Skin of body (tissue), 2 donors: Measurements from ENCODE around the gene HS3ST3B1. TPM values are rescaled to one million over a fixed set of nuclear protein-coding genes. Genes with fewer than 3 reads are reported as not detected.

Experiments
- DNase-seq: peaks from one replicate; lab custom pipeline; 2025; lab: John Stamatoyannopoulos, UW
- total RNA-seq: library from RNA; depleted of rRNA; stranded (reverse); fragments of >200 nt; gene quantifications from one replicate; pipeline ENCODE4 v1.2.3, GENCODE V29; 2014

HS3ST3B1 gene
- total RNA-seq, 1 donor from 2014 or later: 5.3 TPM

- DNase-seq: no peak
Measured at GRCh38 chr17:14353861-14354474, 53.1 kb downstream of the HS3ST3B1 start.

- DNase-seq: no peak
Measured at GRCh38 chr17:14354807-14355206, 53.9 kb downstream of the HS3ST3B1 start.

- DNase-seq: no peak
Measured at GRCh38 chr17:14355556-14355955, 54.7 kb downstream of the HS3ST3B1 start.

GRCh38 chr17:14359163-14360020 lies 58.5 kb downstream of the HS3ST3B1 start:
- no peak for DNase-seq

- no peak for DNase-seq
Measured at GRCh38 chr17:14360856-14361255, 60.0 kb downstream of the HS3ST3B1 start.

- no peak for DNase-seq
Measured at GRCh38 chr17:14361470-14361869, 60.6 kb downstream of the HS3ST3B1 start.

- no peak for DNase-seq
Measured at GRCh38 chr17:14361945-14362508, 61.1 kb downstream of the HS3ST3B1 start.

GRCh38 chr17:14366199-14366598 lies 65.3 kb downstream of the HS3ST3B1 start:
- no peak for DNase-seq

- no peak for DNase-seq
Measured at GRCh38 chr17:14372461-14372860, 71.6 kb downstream of the HS3ST3B1 start.

GRCh38 chr17:14372905-14373613 lies 72.2 kb downstream of the HS3ST3B1 start:
- no peak for DNase-seq

GRCh38 chr17:14373614-14374259 lies 72.9 kb downstream of the HS3ST3B1 start:
- DNase-seq: no peak

GRCh38 chr17:14374268-14374667 lies 73.4 kb downstream of the HS3ST3B1 start:
- no peak for DNase-seq

GRCh38 chr17:14376666-14377065 lies 75.8 kb downstream of the HS3ST3B1 start:
- no peak for DNase-seq

- DNase-seq: no peak
Measured at GRCh38 chr17:14381606-14382005, 80.7 kb downstream of the HS3ST3B1 start.

- no peak for DNase-seq
Measured at GRCh38 chr17:14387036-14387435, 86.2 kb downstream of the HS3ST3B1 start.

- no peak for DNase-seq
Measured at GRCh38 chr17:14389681-14390080, 88.8 kb downstream of the HS3ST3B1 start.

- no peak for DNase-seq
Measured at GRCh38 chr17:14393723-14394122, 92.8 kb downstream of the HS3ST3B1 start.

- DNase-seq: no peak
Measured at GRCh38 chr17:14395255-14395654, 94.4 kb downstream of the HS3ST3B1 start.

GRCh38 chr17:14396547-14396946 lies 95.7 kb downstream of the HS3ST3B1 start:
- no peak for DNase-seq

- DNase-seq: no peak
Measured at GRCh38 chr17:14398766-14399165, 97.9 kb downstream of the HS3ST3B1 start.
